HCT116 (cell line): ENCODE data around the gene SHISA7. TPM values are rescaled to one million over a fixed set of nuclear protein-coding genes. Genes with fewer than 3 reads are reported as not detected.

ENCODE experiments used
- ATAC-seq: fragments of 200-7000 bp; cut with Tn5 transposase; 2 replicates; pipeline ENCODE4 v1.9.1; 2020; ENCODE audit warnings: mild to moderate bottlenecking, moderate library complexity
- BruUV-seq: library from RNA; stranded (reverse); fragments of 400-500 nt; replicated peaks from 2 replicates; lab custom pipeline; 2021; lab: Mats Ljungman, UMichigan
- CTCF ChIA-PET: fragments of 300-600 bp; sonication (Branson Sonifier 250); formaldehyde crosslinking; loops from one replicate; lab custom pipeline; 2021; ENCODE audit warnings: antibody characterized with exemption; lab: Charles Lee
- POLR2A ChIA-PET: fragments of 300-600, 350-600 bp; sonication (Branson Sonifier 250); formaldehyde crosslinking; loops from one replicate; lab custom pipeline; 2021; ENCODE audit warnings: antibody characterized with exemption; lab: Charles Lee
- RAD21 ChIA-PET, 2 experiments: fragments of 300-600 bp; sonication (Branson Sonifier 250); formaldehyde crosslinking; loops; one replicate each; lab custom pipeline; 2023; ENCODE audit warnings: low total read pairs in 2 of 2; ENCODE audit not compliant: uncharacterized antibody in 2 of 2, unreplicated experiment in 2 of 2, low non-redundant PET in 1 of 2; lab: Charles Lee
- DNase-seq: peaks from one replicate; pipeline ENCODE4 v3.0.0-alpha.2; 2010; ENCODE audit warnings: low read depth, low spot score
- H2AFZ ChIP-seq: fragments of 200-600 bp; shearing (Covaris generic), sonication (generic); 2 replicates; pipeline ENCODE4 v1.6.1; 2017; ENCODE audit warnings: low read depth, mixed run types, mixed read lengths, antibody characterized with exemption, low read length; ENCODE audit not compliant: poor library complexity, severe bottlenecking
- H3K27ac ChIP-seq: 2 replicates; pipeline ENCODE4 v1.5.1; 2012; ENCODE audit warnings: low read depth, low read length
- H3K27me3 ChIP-seq: fragments of 200-600 bp; sonication (generic); 2 replicates; pipeline ENCODE4 v1.6.1; 2016; ENCODE audit warnings: mixed run types, low read length, mixed read lengths; ENCODE audit not compliant: insufficient read depth
- H3K36me3 ChIP-seq, 2 experiments: fragments of 200-500 bp in 1 of 2; fragments of 200-600 bp in 1 of 2; sonication (Bioruptor generic) in 1 of 2; sonication (generic) in 1 of 2; 2 replicates each; pipeline versions ENCODE4 v1.5.1 to v1.6.1; 2014 to 2016; ENCODE audit warnings: low read length in 2 of 2, inconsistent platforms in 1 of 2, mixed read lengths in 1 of 2, mixed run types in 1 of 2; ENCODE audit not compliant: insufficient read depth in 2 of 2, control insufficient read depth in 1 of 2
- H3K4me1 ChIP-seq, 2 experiments: fragments of 200-600 bp in 1 of 2; sonication (generic) in 1 of 2; 2 replicates each; pipeline versions ENCODE4 v1.5.1 to v1.6.1; 2012 to 2017; ENCODE audit warnings: low read length in 2 of 2, inconsistent platforms in 1 of 2, mild to moderate bottlenecking in 1 of 2, mixed read lengths in 1 of 2, mixed run types in 1 of 2, moderate library complexity in 1 of 2; ENCODE audit not compliant: insufficient read depth in 2 of 2, control insufficient read depth in 1 of 2
- H3K4me2 ChIP-seq: fragments of 200-600 bp; sonication (generic); 2 replicates; pipeline ENCODE4 v1.6.1; 2017; ENCODE audit warnings: mixed run types, low read length, mixed read lengths
- H3K4me3 ChIP-seq, 2 experiments: fragments of 200-600 bp in 1 of 2; sonication (generic) in 1 of 2; replicated peaks in 1 of 2; 2 replicates each; pipeline ENCODE4 v1.5.1; 2011 to 2016; ENCODE audit warnings: low read length in 2 of 2, control low read depth in 1 of 2, low read depth in 1 of 2, mild to moderate bottlenecking in 1 of 2, mixed read lengths in 1 of 2, mixed run types in 1 of 2
- H3K79me2 ChIP-seq: fragments of 200-600 bp; sonication (generic); 2 replicates; pipeline ENCODE4 v1.6.1; 2017; ENCODE audit warnings: mild to moderate bottlenecking, mixed run types, low read length, moderate library complexity, mixed read lengths; ENCODE audit not compliant: insufficient read depth
- H3K9ac ChIP-seq: fragments of 200-600 bp; sonication (generic); 2 replicates; pipeline ENCODE4 v1.6.1; 2016; ENCODE audit warnings: low read length, mixed read lengths
- H3K9me2 ChIP-seq: fragments of 200-600 bp; sonication (generic), shearing (Covaris generic); 2 replicates; pipeline ENCODE4 v1.6.1; 2017; ENCODE audit warnings: mixed run types, mild to moderate bottlenecking, moderate library complexity; ENCODE audit not compliant: insufficient read depth
- H3K9me3 ChIP-seq, 2 experiments: fragments of 200-500 bp in 1 of 2; fragments of 200-600 bp in 1 of 2; sonication (Bioruptor generic) in 1 of 2; sonication (generic) in 1 of 2; 2 replicates each; pipeline ENCODE4 v1.6.1; 2014 to 2017; ENCODE audit warnings: low read length in 2 of 2, mixed read lengths in 2 of 2, inconsistent platforms in 1 of 2, low read depth in 1 of 2, mild to moderate bottlenecking in 1 of 2, mixed run types in 1 of 2, moderate library complexity in 1 of 2; ENCODE audit not compliant: control insufficient read depth in 1 of 2, insufficient read depth in 1 of 2
- H4K20me1 ChIP-seq: fragments of 200-600 bp; sonication (generic), shearing (Covaris generic); 2 replicates; pipeline ENCODE4 v1.6.1; 2017; ENCODE audit warnings: mixed run types, mild to moderate bottlenecking, moderate library complexity; ENCODE audit not compliant: insufficient read depth
- ATF3 ChIP-seq: IDR thresholded peaks from 2 replicates; pipeline ENCODE4 v1.6.1; 2012
- ELF1 ChIP-seq: IDR thresholded peaks from 2 replicates; pipeline ENCODE4 v1.6.1; 2012; ENCODE audit warnings: low read depth, borderline replicate concordance
- JUND ChIP-seq: IDR thresholded peaks from 2 replicates; pipeline ENCODE4 v1.6.1; 2012
- MAX ChIP-seq: IDR thresholded peaks from 2 replicates; pipeline ENCODE4 v1.6.1; 2012
- POLR2AphosphoS5 ChIP-seq: IDR thresholded peaks from 2 replicates; pipeline ENCODE4 v1.6.1; 2011; ENCODE audit warnings: mild to moderate bottlenecking, low read depth, low read length, moderate library complexity
- RAD21 ChIP-seq: IDR thresholded peaks from 2 replicates; pipeline ENCODE4 v1.6.1; 2012; ENCODE audit warnings: low read depth, mild to moderate bottlenecking
- SIN3A ChIP-seq: IDR thresholded peaks from 2 replicates; pipeline ENCODE4 v1.6.1; 2012; ENCODE audit warnings: low read depth
- SP1 ChIP-seq: IDR thresholded peaks from 2 replicates; pipeline ENCODE4 v1.6.1; 2012; ENCODE audit warnings: low read depth
- TCF7L2 ChIP-seq: IDR thresholded peaks from 2 replicates; pipeline ENCODE4 v1.7.0; 2011; ENCODE audit warnings: borderline replicate concordance, inconsistent platforms; ENCODE audit not compliant: insufficient read depth, insufficient read length; ENCODE audit errors: extremely low read depth
- YY1 ChIP-seq: IDR thresholded peaks from 2 replicates; pipeline ENCODE4 v1.6.1; 2011; ENCODE audit warnings: low read length, low read depth, moderate library complexity, mild to moderate bottlenecking; ENCODE audit not compliant: insufficient replicate concordance; ENCODE audit errors: extremely low read depth
- ZBTB33 ChIP-seq: IDR thresholded peaks from 2 replicates; pipeline ENCODE4 v1.6.1; 2011; ENCODE audit warnings: mild to moderate bottlenecking, low read length, moderate library complexity; ENCODE audit not compliant: insufficient replicate concordance; ENCODE audit errors: extremely low read depth
- ZFX ChIP-seq: fragments of 450-650 bp; IDR thresholded peaks from 2 replicates; pipeline ENCODE4 v1.6.1; 2017
- intact Hi-C: fragments of 100-400 bp; cut with micrococcal nuclease; formaldehyde crosslinking; loops from 2 replicates; pipeline ENCODE4 v1.10.0; 2022
- total RNA-seq: library from RNA; stranded (reverse); gene quantifications from one replicate; pipeline ENCODE4 v1.2.1, GENCODE V29; 2021; ENCODE audit not compliant: unreplicated experiment
- TF ChIP-seq, protein P1 (sequence below), 3 experiments: fragments of 200-600 bp in 1 of 3; sonication (generic) in 1 of 3; IDR thresholded peaks in 2 of 3; conservative IDR thresholded peaks in 1 of 3; 2 replicates each; pipeline ENCODE4 v1.5.1; 2012 to 2017; ENCODE audit warnings: low read depth in 2 of 3, low read length in 2 of 3, antibody characterized with exemption in 1 of 3, borderline replicate concordance in 1 of 3, control low read depth in 1 of 3, mild to moderate bottlenecking in 1 of 3, mixed read lengths in 1 of 3, mixed run types in 1 of 3, moderate library complexity in 1 of 3; ENCODE audit not compliant: insufficient read depth in 1 of 3
- TF ChIP-seq, protein P2 (sequence below): IDR thresholded peaks from 2 replicates; pipeline ENCODE4 v1.6.1; 2012; ENCODE audit warnings: low read depth

The SHISA7 gene
- total RNA-seq, 1 experiment from 2014 or later, result not detected

GRCh38 chr19:55466241-55466614 lies 23.1 kb upstream of the SHISA7 start:
- H3K4me1 ChIP-seq, result peaks cover 15 to 38% of the 10 kb centered on the region in 2 experiments; a peak in 3 of 4 replicates
- no peaks in the 10 kb centered on the region for H3K9me3 ChIP-seq
- no peak overlapping the region for H3K27ac ChIP-seq
- no TSS peak for BruUV-seq
- RAD21 ChIA-PET, result interaction anchor here in 1 of 2 experiments (0.6 to 0.7 kb wide), 2 partner anchors 40 to 166 kb away, joined by 3 read pairs; no protein-coding TSS in a partner anchor
- no peak overlapping the region for H2AFZ ChIP-seq
- no peaks in the 10 kb centered on the region for H4K20me1 ChIP-seq
- peaks cover 16% of the 10 kb centered on the region for H3K79me2 ChIP-seq
- no peak overlapping the region for H3K9ac ChIP-seq
- no peaks in the 10 kb centered on the region for H3K27me3 ChIP-seq
- H3K4me2 ChIP-seq, result no peak overlapping the region
- DNase-seq, result no peak
- no peak overlapping the region for H3K4me3 ChIP-seq
- CTCF ChIA-PET, result no interaction called here
- no peak for ATAC-seq
- peaks cover 0 to 9% of the 10 kb centered on the region in 2 experiments; a peak in 2 of 4 replicates for H3K36me3 ChIP-seq
- intact Hi-C loops, result no loop called here
- POLR2A ChIA-PET, result interaction anchor here (1.6 kb wide), 1 partner anchor 10 kb away, joined by 4 read pairs; the partner anchor contains the start of gene ZNF628
- no peaks in the 10 kb centered on the region for H3K9me2 ChIP-seq
- TF ChIP-seq, protein P1, sequence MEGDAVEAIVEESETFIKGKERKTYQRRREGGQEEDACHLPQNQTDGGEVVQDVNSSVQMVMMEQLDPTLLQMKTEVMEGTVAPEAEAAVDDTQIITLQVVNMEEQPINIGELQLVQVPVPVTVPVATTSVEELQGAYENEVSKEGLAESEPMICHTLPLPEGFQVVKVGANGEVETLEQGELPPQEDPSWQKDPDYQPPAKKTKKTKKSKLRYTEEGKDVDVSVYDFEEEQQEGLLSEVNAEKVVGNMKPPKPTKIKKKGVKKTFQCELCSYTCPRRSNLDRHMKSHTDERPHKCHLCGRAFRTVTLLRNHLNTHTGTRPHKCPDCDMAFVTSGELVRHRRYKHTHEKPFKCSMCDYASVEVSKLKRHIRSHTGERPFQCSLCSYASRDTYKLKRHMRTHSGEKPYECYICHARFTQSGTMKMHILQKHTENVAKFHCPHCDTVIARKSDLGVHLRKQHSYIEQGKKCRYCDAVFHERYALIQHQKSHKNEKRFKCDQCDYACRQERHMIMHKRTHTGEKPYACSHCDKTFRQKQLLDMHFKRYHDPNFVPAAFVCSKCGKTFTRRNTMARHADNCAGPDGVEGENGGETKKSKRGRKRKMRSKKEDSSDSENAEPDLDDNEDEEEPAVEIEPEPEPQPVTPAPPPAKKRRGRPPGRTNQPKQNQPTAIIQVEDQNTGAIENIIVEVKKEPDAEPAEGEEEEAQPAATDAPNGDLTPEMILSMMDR (IDR thresholded peaks at IDR 0.05 in 2 of 3, conservative IDR thresholded peaks at IDR 0.05 in 1 of 3; ENCODE audit: borderline replicate concordance in 1 of 3, insufficient read depth in 1 of 3, low read depth in 2 of 3, low read length in 2 of 3), result no peak
- TF ChIP-seq POLR2AphosphoS5, result no peak
- TF ChIP-seq ATF3, result no peak
- no peak for TF ChIP-seq SIN3A
- no peak; the same call in 1 of the 2 replicates for TF ChIP-seq ELF1
- TF ChIP-seq JUND, result no peak
- no peak for TF ChIP-seq ZFX
- TF ChIP-seq, protein P2, sequence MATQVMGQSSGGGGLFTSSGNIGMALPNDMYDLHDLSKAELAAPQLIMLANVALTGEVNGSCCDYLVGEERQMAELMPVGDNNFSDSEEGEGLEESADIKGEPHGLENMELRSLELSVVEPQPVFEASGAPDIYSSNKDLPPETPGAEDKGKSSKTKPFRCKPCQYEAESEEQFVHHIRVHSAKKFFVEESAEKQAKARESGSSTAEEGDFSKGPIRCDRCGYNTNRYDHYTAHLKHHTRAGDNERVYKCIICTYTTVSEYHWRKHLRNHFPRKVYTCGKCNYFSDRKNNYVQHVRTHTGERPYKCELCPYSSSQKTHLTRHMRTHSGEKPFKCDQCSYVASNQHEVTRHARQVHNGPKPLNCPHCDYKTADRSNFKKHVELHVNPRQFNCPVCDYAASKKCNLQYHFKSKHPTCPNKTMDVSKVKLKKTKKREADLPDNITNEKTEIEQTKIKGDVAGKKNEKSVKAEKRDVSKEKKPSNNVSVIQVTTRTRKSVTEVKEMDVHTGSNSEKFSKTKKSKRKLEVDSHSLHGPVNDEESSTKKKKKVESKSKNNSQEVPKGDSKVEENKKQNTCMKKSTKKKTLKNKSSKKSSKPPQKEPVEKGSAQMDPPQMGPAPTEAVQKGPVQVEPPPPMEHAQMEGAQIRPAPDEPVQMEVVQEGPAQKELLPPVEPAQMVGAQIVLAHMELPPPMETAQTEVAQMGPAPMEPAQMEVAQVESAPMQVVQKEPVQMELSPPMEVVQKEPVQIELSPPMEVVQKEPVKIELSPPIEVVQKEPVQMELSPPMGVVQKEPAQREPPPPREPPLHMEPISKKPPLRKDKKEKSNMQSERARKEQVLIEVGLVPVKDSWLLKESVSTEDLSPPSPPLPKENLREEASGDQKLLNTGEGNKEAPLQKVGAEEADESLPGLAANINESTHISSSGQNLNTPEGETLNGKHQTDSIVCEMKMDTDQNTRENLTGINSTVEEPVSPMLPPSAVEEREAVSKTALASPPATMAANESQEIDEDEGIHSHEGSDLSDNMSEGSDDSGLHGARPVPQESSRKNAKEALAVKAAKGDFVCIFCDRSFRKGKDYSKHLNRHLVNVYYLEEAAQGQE, result no peak
- TF ChIP-seq ZBTB33, result no peak
- TF ChIP-seq RAD21, result no peak
- TF ChIP-seq YY1, result no peak
- TF ChIP-seq SP1, result no peak
- TF ChIP-seq TCF7L2, result no peak
- TF ChIP-seq MAX, result no peak
- TF ChIP-seq, all 23 proteins: peak for 0
